Natural killer cell (primary cell): ENCODE results near the gene RBM33. TPM values are rescaled to one million over a fixed set of nuclear protein-coding genes. Genes with fewer than 3 reads are reported as not detected.

Experiments used
- ATAC-seq, 3 donors: fragments of 150-1000 bp in 2 of 3; fragments of 200-7000 bp in 1 of 3; cut with Tn5 transposase; 1 replicate in 1 of 3; 2 replicates in 2 of 3; pipeline ENCODE4 v1.10.0; 2021; ENCODE audit warnings: mild to moderate bottlenecking in 2 of 3, moderate library complexity in 2 of 3
- DNase-seq, 2 donors: peaks; one replicate each; pipeline versions ENCODE4 v3.0.0 to v3.0.0-alpha.2; 2013 to 2021; ENCODE audit warnings: mixed read lengths in 1 of 2
- H3K27ac ChIP-seq: one replicate; pipeline ENCODE4 v1.5.1; 2013; ENCODE audit warnings: mild to moderate bottlenecking, low read length
- H3K27me3 ChIP-seq: one replicate; pipeline ENCODE4 v1.6.1; 2013; ENCODE audit warnings: low read length; ENCODE audit not compliant: control insufficient read depth, insufficient read depth
- H3K36me3 ChIP-seq: one replicate; pipeline ENCODE4 v1.6.1; 2013; ENCODE audit warnings: low read length; ENCODE audit not compliant: control insufficient read depth, insufficient read depth
- H3K4me1 ChIP-seq: one replicate; pipeline ENCODE4 v1.6.1; 2013; ENCODE audit warnings: low read length; ENCODE audit not compliant: control insufficient read depth, insufficient read depth
- H3K4me3 ChIP-seq: one replicate; pipeline ENCODE4 v1.5.1; 2013; ENCODE audit warnings: low read length
- H3K9me3 ChIP-seq: one replicate; pipeline ENCODE4 v1.6.1; 2013; ENCODE audit warnings: low read length; ENCODE audit not compliant: control insufficient read depth, insufficient read depth
- H3K27ac Mint-ChIP-seq, 2 donors: one replicate each; pipeline ENCODE4 v1.8.0; 2022; ENCODE audit warnings: mild to moderate bottlenecking in 2 of 2, mixed read lengths in 2 of 2, moderate library complexity in 1 of 2
- H3K27me3 Mint-ChIP-seq, 2 donors: one replicate each; pipeline ENCODE4 v1.8.0; 2022; ENCODE audit warnings: low read depth in 2 of 2, mixed read lengths in 2 of 2
- H3K36me3 Mint-ChIP-seq: one replicate; pipeline ENCODE4 v1.8.0; 2022; ENCODE audit warnings: mixed read lengths
- H3K4me1 Mint-ChIP-seq, 2 donors: one replicate each; pipeline ENCODE4 v1.8.0; 2022; ENCODE audit warnings: mixed read lengths in 2 of 2
- H3K4me3 Mint-ChIP-seq: one replicate; pipeline ENCODE4 v1.8.0; 2022; ENCODE audit warnings: mild to moderate bottlenecking, moderate library complexity, mixed read lengths
- H3K9me3 Mint-ChIP-seq, 2 donors: one replicate each; pipeline ENCODE4 v1.8.0; 2022; ENCODE audit warnings: mixed read lengths in 2 of 2
- CTCF ChIP-seq: fragments of 200-600 bp; IDR thresholded peaks from one replicate; pipeline ENCODE4 v1.8.0; 2022; ENCODE audit warnings: antibody characterized with exemption
- WGBS: methylation state at CpG from one replicate; pipeline ENCODE4 v1.1.7; 2013; ENCODE audit warnings: missing lambda C conversion rate; ENCODE audit not compliant: insufficient coverage; 5-methylcytosine and 5-hydroxymethylcytosine counted together
- intact Hi-C: fragments of 100-400 bp; cut with micrococcal nuclease; formaldehyde crosslinking; loops from one replicate; pipeline ENCODE4 v1.14.2; 2022
- total RNA-seq, 4 donors: library from RNA; stranded (reverse); fragments of 120-200 nt in 1 of 4; gene quantifications; one replicate each; pipeline versions ENCODE4 v1.2.3 to v1.2.4, GENCODE V29; 2013 to 2022

RBM33 gene
- total RNA-seq, 3 donors from 2014 or later (not counting 1 experiment from before 2014, with no cell fraction given) = 161 to 182 (median 182) TPM

GRCh38 chr7:155809332-155809946, 165.0 kb downstream of the RBM33 start:
- peaks cover 39 to 51% of the 10 kb centered on the region in 2 donors for H3K27me3 Mint-ChIP-seq
- H3K27ac Mint-ChIP-seq = no peak overlapping the region
- no peak overlapping the region for H3K27ac ChIP-seq
- ATAC-seq (no peak), DNase-seq (no peak)
- H3K36me3 Mint-ChIP-seq = no peaks in the 10 kb centered on the region
- no peak overlapping the region for H3K4me3 Mint-ChIP-seq
- H3K9me3 Mint-ChIP-seq = no peaks in the 10 kb centered on the region
- peaks cover 29% of the 10 kb centered on the region for H3K27me3 ChIP-seq
- 4% methylated on average over 34 of the region's 43 CpGs for WGBS
- H3K4me1 Mint-ChIP-seq = peaks cover 6% of the 10 kb centered on the region in 2 donors
- intact Hi-C loops = no loop called here
- H3K4me3 ChIP-seq = no peak overlapping the region
- no peaks in the 10 kb centered on the region for H3K9me3 ChIP-seq
- peaks cover 7% of the 10 kb centered on the region for H3K4me1 ChIP-seq
- TF ChIP-seq CTCF = no peak
- H3K36me3 ChIP-seq = no peaks in the 10 kb centered on the region

GRCh38 chr7:155809947-155810769, 165.7 kb downstream of the RBM33 start:
- ATAC-seq (no peak), DNase-seq (no peak)
- Mint-ChIP-seq H3K4me1 (peaks cover 6 to 7% of the 10 kb centered on the region in 2 donors), H3K9me3 (no peaks in the 10 kb centered on the region), H3K36me3 (no peaks in the 10 kb centered on the region), H3K27ac (no peak overlapping the region), H3K27me3 (peaks cover 39 to 51% of the 10 kb centered on the region in 2 donors), H3K4me3 (no peak overlapping the region)
- Histone ChIP-seq H3K9me3 (no peaks in the 10 kb centered on the region), H3K4me1 (peaks cover 6% of the 10 kb centered on the region), H3K27ac (no peak overlapping the region), H3K4me3 (no peak overlapping the region), H3K27me3 (peaks cover 29% of the 10 kb centered on the region), H3K36me3 (no peaks in the 10 kb centered on the region)
- TF ChIP-seq CTCF = no peak
- intact Hi-C loops = no loop called here
- 4% methylated on average over 67 of the region's 69 CpGs for whole genome bisulfite sequencing

GRCh38 chr7:155810770-155811559, 166.5 kb downstream of the RBM33 start:
- Histone ChIP-seq H3K27ac (no peak overlapping the region), H3K4me3 (no peak overlapping the region), H3K27me3 (peaks cover 29% of the 10 kb centered on the region), H3K9me3 (no peaks in the 10 kb centered on the region), H3K4me1 (peaks cover 6% of the 10 kb centered on the region), H3K36me3 (no peaks in the 10 kb centered on the region)
- intact Hi-C loops = no loop called here
- Mint-ChIP-seq H3K9me3 (no peaks in the 10 kb centered on the region), H3K4me1 (peaks cover 6 to 14% of the 10 kb centered on the region in 2 donors), H3K4me3 (no peak overlapping the region), H3K27ac (no peak overlapping the region), H3K36me3 (no peaks in the 10 kb centered on the region), H3K27me3 (peaks cover 47 to 55% of the 10 kb centered on the region in 2 donors)
- WGBS = 16% methylated on average over 15 of the region's 21 CpGs
- ATAC-seq (no peak), DNase-seq (no peak)
- no peak for TF ChIP-seq CTCF
